Mucosa of descending colon (tissue), 3 donors: Measurements from ENCODE around the gene TSPAN6. TPM values are rescaled to one million over a fixed set of nuclear protein-coding genes. Genes with fewer than 3 reads are reported as not detected.

ENCODE experiments used
- ATAC-seq: fragments of 200-7000 bp; cut with Tn5 transposase; one replicate; pipeline ENCODE4 v1.9.1; 2020; ENCODE audit warnings: mild to moderate bottlenecking, moderate library complexity
- DNase-seq, 3 donors: peaks; one replicate each; pipeline ENCODE4 v3.0.0-alpha.2; 2020
- H3K36me3 ChIP-seq: fragments of 200-600 bp; one replicate; pipeline ENCODE4 v1.8.0; 2021; ENCODE audit warnings: low read depth, mild to moderate bottlenecking
- H3K4me1 ChIP-seq: fragments of 200-600 bp; one replicate; pipeline ENCODE4 v1.8.0; 2021; ENCODE audit warnings: low read depth, mild to moderate bottlenecking
- H3K4me3 ChIP-seq: fragments of 200-600 bp; one replicate; pipeline ENCODE4 v1.8.0; 2021; ENCODE audit warnings: mild to moderate bottlenecking
- H3K9me3 ChIP-seq: fragments of 200-600 bp; one replicate; pipeline ENCODE4 v1.8.0; 2021; ENCODE audit warnings: mild to moderate bottlenecking
- CTCF ChIP-seq: fragments of 200-600 bp; IDR thresholded peaks from one replicate; pipeline ENCODE4 v1.8.0; 2022; ENCODE audit warnings: antibody characterized with exemption, mild to moderate bottlenecking
- intact Hi-C, 2 donors: fragments of 100-400 bp; cut with DNase I in 1 of 2; cut with micrococcal nuclease in 1 of 2; formaldehyde crosslinking; loops; one replicate each; pipeline versions ENCODE4 v1.11.0 to v1.11.1; 2022; cut with DNase I, micrococcal nuclease
- total RNA-seq, 3 donors: library from RNA; stranded (reverse); fragmentation: NEBNext Ultra II Directional in 2 of 3; extraction: Animal tissue kit (Norgen Biotek cat#: 25700) in 2 of 3; gene quantifications; one replicate each; pipeline versions ENCODE4 v1.2.1 to v1.2.4, GENCODE V29; 2021 to 2023
- donor health status: DM: no; HTN: no; CAD: no; lungs with moderate emphysema.
- donor health status: DM: no; HTN: no; CAD: no.
- donor health status: DM: no; HTN: yes; CAD: no.

The TSPAN6 gene
- total RNA-seq, 3 donors from 2014 or later, result 63.0 to 132 (median 111) TPM

- no peak for DNase-seq
- no peak for TF ChIP-seq CTCF
- Histone ChIP-seq H3K4me1 (no peaks in the 10 kb centered on the region), H3K9me3 (no peaks in the 10 kb centered on the region), H3K4me3 (no peak overlapping the region), H3K36me3 (no peaks in the 10 kb centered on the region)
- peak; percentile 44 for ATAC-seq
- intact Hi-C loops, result no loop called here
These were observed 49.9 kb downstream of the TSPAN6 start for GRCh38 chrX:100586747-100587146.

GRCh38 chrX:100584611-100585010, 52.0 kb downstream of the TSPAN6 start, which contains the start of gene TNMD:
Gene TNMD, plus strand, starts transcription at chrX:100584936. Its CDS starts 83 bp downstream, at chrX:100585019.
- ATAC-seq (no peak), DNase-seq (no peak)
- H3K4me3 ChIP-seq, result no peak within 1 kb of the TSS
- no peaks in the 10 kb centered on the region for H3K9me3 ChIP-seq
- no peak for TF ChIP-seq CTCF
- H3K4me1 ChIP-seq, result no peaks in the 10 kb centered on the region
- no peaks in the 10 kb centered on the region for H3K36me3 ChIP-seq
- intact Hi-C loops, result no loop called here

Other genes with a start within 250 kb of the TSPAN6 start
- 1 to 10 TPM; 1.0 to 2.0 (median 1.7) TPM for gene PCDH19, start 226.5 kb downstream of the TSPAN6 start, total RNA-seq
- gene TNMD, start 51.9 kb downstream of the TSPAN6 start, total RNA-seq, result 1 to 10 TPM in 1 of 3 donors, under 1 TPM in 2; 0.60 to 1.5 (median 0.77) TPM
- 10 to 100 TPM in 2 of 3 donors, 1 to 10 TPM in 1; 3.3 to 17.6 (median 13.9) TPM for gene SRPX2, start 7.4 kb upstream of the TSPAN6 start, total RNA-seq
- 10 to 100 TPM; 35.7 to 47.1 (median 44.3) TPM for gene SYTL4, start 95.3 kb upstream of the TSPAN6 start, total RNA-seq
- gene CSTF2, start 183.6 kb upstream of the TSPAN6 start, total RNA-seq, result 10 to 100 TPM; 16.7 to 24.0 (median 23.9) TPM
- 100 to 1,000 TPM in 1 of 3 donors, 10 to 100 TPM in 2; 27.8 to 109 (median 96.7) TPM for gene NOX1, start 237.6 kb upstream of the TSPAN6 start, total RNA-seq